ENCODE results near the gene MOCS1.

The MOCS1 gene

DNA sequence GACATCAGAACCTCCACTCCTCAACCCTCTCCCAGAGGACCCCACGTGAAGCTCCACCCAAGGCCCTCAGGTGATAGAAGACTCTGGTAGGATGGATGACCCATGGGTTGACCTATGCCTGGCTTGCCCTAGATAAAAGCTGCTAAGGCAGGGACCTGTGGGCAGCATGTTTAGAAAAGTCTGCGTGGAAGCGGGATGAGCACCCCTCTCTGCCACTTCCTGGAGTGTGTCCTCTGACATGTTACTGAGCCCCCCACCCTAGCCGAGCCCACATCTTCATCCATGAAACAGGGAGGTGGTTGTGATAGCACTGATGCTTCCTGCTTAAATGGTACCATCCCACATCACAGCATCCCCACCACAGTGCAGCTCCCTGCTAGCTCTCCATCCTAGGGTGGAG is 21.8 kb downstream of the MOCS1 start:
- no peaks in the 10 kb centered on the region for H3F3A ChIP-seq (ENCODE audit: control insufficient read depth, insufficient read depth)
- TF ChIP-seq EZH2phosphoT487 (IDR thresholded peaks at IDR 0.05; ENCODE audit: borderline replicate concordance, low read length): no peak
- TF ChIP-seq, protein P1, sequence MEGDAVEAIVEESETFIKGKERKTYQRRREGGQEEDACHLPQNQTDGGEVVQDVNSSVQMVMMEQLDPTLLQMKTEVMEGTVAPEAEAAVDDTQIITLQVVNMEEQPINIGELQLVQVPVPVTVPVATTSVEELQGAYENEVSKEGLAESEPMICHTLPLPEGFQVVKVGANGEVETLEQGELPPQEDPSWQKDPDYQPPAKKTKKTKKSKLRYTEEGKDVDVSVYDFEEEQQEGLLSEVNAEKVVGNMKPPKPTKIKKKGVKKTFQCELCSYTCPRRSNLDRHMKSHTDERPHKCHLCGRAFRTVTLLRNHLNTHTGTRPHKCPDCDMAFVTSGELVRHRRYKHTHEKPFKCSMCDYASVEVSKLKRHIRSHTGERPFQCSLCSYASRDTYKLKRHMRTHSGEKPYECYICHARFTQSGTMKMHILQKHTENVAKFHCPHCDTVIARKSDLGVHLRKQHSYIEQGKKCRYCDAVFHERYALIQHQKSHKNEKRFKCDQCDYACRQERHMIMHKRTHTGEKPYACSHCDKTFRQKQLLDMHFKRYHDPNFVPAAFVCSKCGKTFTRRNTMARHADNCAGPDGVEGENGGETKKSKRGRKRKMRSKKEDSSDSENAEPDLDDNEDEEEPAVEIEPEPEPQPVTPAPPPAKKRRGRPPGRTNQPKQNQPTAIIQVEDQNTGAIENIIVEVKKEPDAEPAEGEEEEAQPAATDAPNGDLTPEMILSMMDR (IDR thresholded peaks at IDR 0.05; ENCODE audit: low read depth, low read length, poor library complexity, severe bottlenecking): no peak

GRCh38 chr6:39911513-39912125 is 22.6 kb downstream of the MOCS1 start:
- Histone ChIP-seq H3F3A (ENCODE audit: control insufficient read depth, insufficient read depth) (no peaks in the 10 kb centered on the region), H3K79me2 (ENCODE audit: control insufficient read depth, low read length) (no peaks in the 10 kb centered on the region), H3K4me1 (ENCODE audit: control insufficient read depth, low read length) (no peaks in the 10 kb centered on the region), H3K4me2 (ENCODE audit: low read length) (no peak overlapping the region), H3K9me2 (replicated peaks; ENCODE audit: control insufficient read depth, low read length) (no peaks in the 10 kb centered on the region), H3K9me3 (ENCODE audit: control insufficient read depth, insufficient read depth, low read length) (no peaks in the 10 kb centered on the region), H3K27me3 (ENCODE audit: control insufficient read depth, low read length) (no peaks in the 10 kb centered on the region), H3K27ac (ENCODE audit: low read depth, low read length) (no peak overlapping the region), H3K4me3 (ENCODE audit: low read length) (no peak overlapping the region), H4K20me1 (ENCODE audit: control insufficient read depth, insufficient read depth, low read depth, low read length) (no peaks in the 10 kb centered on the region), H3K36me3 (ENCODE audit: control insufficient read depth, low read length) (no peaks in the 10 kb centered on the region)
- TF ChIP-seq, protein P1 (IDR thresholded peaks at IDR 0.05; ENCODE audit: low read depth, low read length, poor library complexity, severe bottlenecking): no peak
- no peak for TF ChIP-seq EZH2phosphoT487 (IDR thresholded peaks at IDR 0.05; ENCODE audit: borderline replicate concordance, low read length)

More for the DNA sequence above, 21.8 kb downstream of the MOCS1 start:
- Histone ChIP-seq H3K4me1 (ENCODE audit: control insufficient read depth, low read length) (no peaks in the 10 kb centered on the region), H3K9me3 (ENCODE audit: control insufficient read depth, insufficient read depth, low read length) (no peaks in the 10 kb centered on the region), H3K36me3 (ENCODE audit: control insufficient read depth, low read length) (no peaks in the 10 kb centered on the region), H3K4me3 (ENCODE audit: low read length) (no peak overlapping the region), H3K79me2 (ENCODE audit: control insufficient read depth, low read length) (no peaks in the 10 kb centered on the region), H3K27me3 (ENCODE audit: control insufficient read depth, low read length) (no peaks in the 10 kb centered on the region), H3K9me2 (replicated peaks; ENCODE audit: control insufficient read depth, low read length) (no peaks in the 10 kb centered on the region), H4K20me1 (ENCODE audit: control insufficient read depth, insufficient read depth, low read depth, low read length) (no peaks in the 10 kb centered on the region), H3K4me2 (ENCODE audit: low read length) (no peak overlapping the region), H3K27ac (ENCODE audit: low read depth, low read length) (no peak overlapping the region)

DNA sequence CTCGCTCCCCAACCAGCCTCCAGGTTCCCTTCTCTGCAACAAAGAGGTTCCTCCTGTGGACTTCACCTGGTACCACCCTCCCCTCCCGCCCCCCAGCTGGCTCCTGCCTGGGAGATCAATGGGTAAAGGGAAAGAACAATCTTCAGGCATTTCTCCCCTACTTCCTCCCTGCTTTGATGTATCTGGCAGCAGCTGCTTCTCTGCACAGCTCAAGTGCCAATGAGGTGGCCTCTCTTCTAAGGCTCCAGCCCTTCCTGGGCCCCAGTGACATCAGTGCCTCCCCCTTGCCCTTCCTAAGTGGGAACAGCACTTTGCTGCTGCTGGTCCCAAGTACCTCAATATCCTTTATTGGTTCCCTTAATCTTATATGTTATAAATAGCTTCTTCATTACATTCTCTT is 23.5 kb downstream of the MOCS1 start:
- Histone ChIP-seq H3K9me2 (replicated peaks; ENCODE audit: control insufficient read depth, low read length) (no peaks in the 10 kb centered on the region), H4K20me1 (ENCODE audit: control insufficient read depth, insufficient read depth, low read depth, low read length) (no peaks in the 10 kb centered on the region), H3K79me2 (ENCODE audit: control insufficient read depth, low read length) (no peaks in the 10 kb centered on the region), H3K4me1 (ENCODE audit: control insufficient read depth, low read length) (no peaks in the 10 kb centered on the region), H3K36me3 (ENCODE audit: control insufficient read depth, low read length) (no peaks in the 10 kb centered on the region), H3F3A (ENCODE audit: control insufficient read depth, insufficient read depth) (no peaks in the 10 kb centered on the region), H3K4me2 (ENCODE audit: low read length) (no peak overlapping the region), H3K9me3 (ENCODE audit: control insufficient read depth, insufficient read depth, low read length) (no peaks in the 10 kb centered on the region), H3K4me3 (ENCODE audit: low read length) (no peak overlapping the region), H3K27ac (ENCODE audit: low read depth, low read length) (no peak overlapping the region), H3K27me3 (ENCODE audit: control insufficient read depth, low read length) (no peaks in the 10 kb centered on the region)
- TF ChIP-seq, protein P1 (IDR thresholded peaks at IDR 0.05; ENCODE audit: low read depth, low read length, poor library complexity, severe bottlenecking): no peak
- no peak for TF ChIP-seq EZH2phosphoT487 (IDR thresholded peaks at IDR 0.05; ENCODE audit: borderline replicate concordance, low read length)
